GM12878 (cell line): ENCODE measurements around the gene ZNF548. TPM values are rescaled to one million over a fixed set of nuclear protein-coding genes. Genes with fewer than 3 reads are reported as not detected.

Experiments used
- ATAC-seq: fragments of 200-7000 bp; cut with Tn5 transposase; 3 replicates; pipeline ENCODE4 v1.9.1; 2020; ENCODE audit warnings: mild to moderate bottlenecking, moderate library complexity
- BruUV-seq: library from RNA; stranded (reverse); fragments of 400-500 nt; replicated peaks from 2 replicates; lab custom pipeline; 2021; lab: Mats Ljungman, UMichigan
- CTCF ChIA-PET: fragments of 300-600 bp; sonication (Branson Sonifier 250); formaldehyde crosslinking; extraction: SDS; loops from one replicate; lab custom pipeline; 2021; ENCODE audit warnings: inconsistent platforms; lab: Yijun Ruan, JAX
- POLR2A ChIA-PET: fragments of 350-600 bp; formaldehyde crosslinking; extraction: SDS; loops from one replicate; lab custom pipeline; 2021; ENCODE audit warnings: inconsistent platforms; lab: Charles Lee
- RAD21 ChIA-PET: fragments of 300-600 bp; sonication (Branson Sonifier 250); formaldehyde crosslinking; loops from one replicate; lab custom pipeline; 2023; ENCODE audit warnings: antibody characterized with exemption; ENCODE audit not compliant: unreplicated experiment; lab: Charles Lee
- SMC1A ChIA-PET: fragments of 300-600 bp; sonication (Branson Sonifier 250); formaldehyde crosslinking; loops from one replicate; lab custom pipeline; 2023; ENCODE audit not compliant: unreplicated experiment, uncharacterized antibody; lab: Charles Lee
- DNase-seq: peaks from one replicate; pipeline ENCODE4 v3.0.0-alpha.2; 2011; ENCODE audit warnings: low read depth, low spot score
- FAIRE-seq: peaks from 3 replicates; lab custom pipeline; 2011; peaks lifted over from hg19 to GRCh38; lab: Jason Lieb, UNC
- H2AFZ ChIP-seq: 2 replicates; pipeline ENCODE4 v1.6.0; 2011; ENCODE audit warnings: low read depth, low read length, control low read depth; ENCODE audit not compliant: control insufficient read depth
- H3K27ac ChIP-seq: 2 replicates; pipeline ENCODE4 v1.5.1; 2011; ENCODE audit warnings: control low read depth; ENCODE audit not compliant: control insufficient read depth, insufficient read depth
- H3K27me3 ChIP-seq, 2 experiments: replicated peaks in 1 of 2; 2 replicates each; pipeline versions ENCODE4 v1.6.0 to v1.6.1; 2011; ENCODE audit warnings: low read length in 1 of 2; ENCODE audit not compliant: control insufficient read depth in 2 of 2, insufficient read depth in 2 of 2
- H3K36me3 ChIP-seq, 2 experiments: 2 replicates each; pipeline ENCODE4 v1.5.1; 2011; ENCODE audit warnings: low read length in 1 of 2; ENCODE audit not compliant: control insufficient read depth in 2 of 2, insufficient read depth in 2 of 2
- H3K4me1 ChIP-seq: 2 replicates; pipeline ENCODE4 v1.6.1; 2011; ENCODE audit warnings: mild to moderate bottlenecking, low read length, moderate library complexity, mixed read lengths; ENCODE audit not compliant: control insufficient read depth, insufficient read depth
- H3K4me2 ChIP-seq: 2 replicates; pipeline ENCODE4 v1.6.0; 2011; ENCODE audit warnings: control low read depth; ENCODE audit not compliant: control insufficient read depth, insufficient read depth
- H3K4me3 ChIP-seq: fragments of 200-600 bp; sonication (generic); 2 replicates; pipeline ENCODE4 v1.5.1; 2016
- H3K79me2 ChIP-seq: 2 replicates; pipeline ENCODE4 v1.6.0; 2011; ENCODE audit warnings: low read length; ENCODE audit not compliant: control insufficient read depth, insufficient read depth
- H3K9ac ChIP-seq: 2 replicates; pipeline ENCODE4 v1.8.0; 2011; ENCODE audit warnings: low read length, control low read depth, mixed read lengths; ENCODE audit not compliant: control insufficient read depth, insufficient read depth
- H3K9me3 ChIP-seq: replicated peaks from 3 replicates; pipeline ENCODE4 v1.5.1; 2011; ENCODE audit warnings: mild to moderate bottlenecking, low read length; ENCODE audit not compliant: control insufficient read depth, insufficient read depth
- H4K20me1 ChIP-seq: 2 replicates; pipeline ENCODE4 v1.6.0; 2011; ENCODE audit not compliant: control insufficient read depth, insufficient read depth
- EGR1 ChIP-seq, 2 experiments: IDR thresholded peaks; 1 replicate in 1 of 2; 2 replicates in 1 of 2; pipeline ENCODE4 v1.6.1; 2011 to 2012; ENCODE audit warnings: low read depth in 2 of 2, low read length in 2 of 2, borderline replicate concordance in 1 of 2, mild to moderate bottlenecking in 1 of 2, moderate library complexity in 1 of 2
- MYB ChIP-seq: fragments of 150-350 bp; IDR thresholded peaks from 2 replicates; pipeline ENCODE4 v1.6.1; 2014; ENCODE audit warnings: mild to moderate bottlenecking, low read depth, low read length, borderline replicate concordance
- MYC ChIP-seq: IDR thresholded peaks from 2 replicates; pipeline ENCODE4 v1.6.1; 2011; ENCODE audit warnings: mild to moderate bottlenecking, low read length, moderate library complexity, inconsistent platforms; ENCODE audit not compliant: insufficient read depth, insufficient replicate concordance, insufficient read length, severe bottlenecking
- NBN ChIP-seq: fragments of 450-650 bp; IDR thresholded peaks from 2 replicates; pipeline ENCODE4 v1.6.1; 2016
- RAD21 ChIP-seq: IDR thresholded peaks from 2 replicates; pipeline ENCODE4 v1.6.1; 2011; ENCODE audit warnings: mild to moderate bottlenecking, low read depth, low read length, moderate library complexity; ENCODE audit not compliant: insufficient read depth
- RUNX3 ChIP-seq: IDR thresholded peaks from 2 replicates; pipeline ENCODE4 v1.6.1; 2012; ENCODE audit warnings: low read length, inconsistent platforms
- TBL1XR1 ChIP-seq: IDR thresholded peaks from 2 replicates; pipeline ENCODE4 v1.6.1; 2012; ENCODE audit warnings: low read depth, low read length, improper control_type of control experiment
- YY1 ChIP-seq: IDR thresholded peaks from 2 replicates; pipeline ENCODE4 v1.6.1; 2011; ENCODE audit warnings: low read depth, mild to moderate bottlenecking, low read length
- ZNF274 ChIP-seq: IDR thresholded peaks from one replicate; pipeline ENCODE4 v1.8.0; 2011; ENCODE audit not compliant: insufficient read length, insufficient read depth
- WGBS: methylation state at CpG from one replicate; pipeline ENCODE4 v1.1.6; 2016; ENCODE audit warnings: low lambda C conversion rate; ENCODE audit not compliant: insufficient replicate concordance, insufficient coverage; ENCODE audit errors: missing lambda C conversion rate; 5-methylcytosine and 5-hydroxymethylcytosine counted together
- in situ Hi-C: fragments of 300-500 bp; cut with MboI; formaldehyde crosslinking; loops from 9 replicates; pipeline ENCODE4 v1.14.3; 2018; ENCODE audit warnings: mixed read lengths
- intact Hi-C: fragments of 100-400 bp; cut with micrococcal nuclease; formaldehyde crosslinking; loops from one replicate; pipeline ENCODE4 v1.14.2; 2022; ENCODE audit not compliant: unreplicated experiment
- polyA plus RNA-seq, 11 experiments: library from polyadenylated mRNA; depleted of rRNA in 4 of 11; unstranded in 6 of 11; stranded (reverse) in 5 of 11; fragments of >200 nt; fragmentation: Nextera tagmentation in 4 of 11; fragmentation: Illumina TruSeq in 1 of 11; extraction: Ambion mirVana in 4 of 11; extraction: Trizol in 1 of 11; gene quantifications; 1 replicate in 1 of 11; 2 replicates in 10 of 11; pipeline versions ENCODE4 v1.2.1 to v1.2.3, GENCODE V29; 2011 to 2016; ENCODE audit warnings: inconsistent platforms in 2 of 11, missing spikeins in 2 of 11, low read depth in 1 of 11
- total RNA-seq, 4 experiments: library from RNA; depleted of rRNA in 3 of 4; stranded (reverse); fragments of >200 nt in 3 of 4; fragmentation: Illumina TruSeq in 1 of 4; extraction: Trizol in 1 of 4; gene quantifications; 2 replicates each; pipeline versions ENCODE4 v1.2.1 to v1.2.3, GENCODE V29; 2013 to 2021
- TF ChIP-seq, protein P1 (sequence below): fragments of 450-650 bp; IDR thresholded peaks from 2 replicates; pipeline ENCODE4 v1.6.1; 2017; ENCODE audit warnings: low read depth, mild to moderate bottlenecking, moderate library complexity
- TF ChIP-seq, protein P2 (sequence below): IDR thresholded peaks from 2 replicates; pipeline ENCODE4 v1.6.1; 2011; ENCODE audit warnings: low read depth, mild to moderate bottlenecking, low read length, moderate library complexity, borderline replicate concordance; ENCODE audit errors: extremely low read depth

The ZNF548 gene
- total and polyA plus RNA-seq, 10 of the 15 experiments (the other 5 are each of a cell fraction or from before 2014, with no cell fraction given) = 3.9 to 44.8 (median 16.5) TPM

GRCh38 chr19:57350877-57351805, 38.5 kb upstream of the ZNF548 start, which contains the start of gene ZNF304 (continued):
- TF ChIP-seq, protein P1, sequence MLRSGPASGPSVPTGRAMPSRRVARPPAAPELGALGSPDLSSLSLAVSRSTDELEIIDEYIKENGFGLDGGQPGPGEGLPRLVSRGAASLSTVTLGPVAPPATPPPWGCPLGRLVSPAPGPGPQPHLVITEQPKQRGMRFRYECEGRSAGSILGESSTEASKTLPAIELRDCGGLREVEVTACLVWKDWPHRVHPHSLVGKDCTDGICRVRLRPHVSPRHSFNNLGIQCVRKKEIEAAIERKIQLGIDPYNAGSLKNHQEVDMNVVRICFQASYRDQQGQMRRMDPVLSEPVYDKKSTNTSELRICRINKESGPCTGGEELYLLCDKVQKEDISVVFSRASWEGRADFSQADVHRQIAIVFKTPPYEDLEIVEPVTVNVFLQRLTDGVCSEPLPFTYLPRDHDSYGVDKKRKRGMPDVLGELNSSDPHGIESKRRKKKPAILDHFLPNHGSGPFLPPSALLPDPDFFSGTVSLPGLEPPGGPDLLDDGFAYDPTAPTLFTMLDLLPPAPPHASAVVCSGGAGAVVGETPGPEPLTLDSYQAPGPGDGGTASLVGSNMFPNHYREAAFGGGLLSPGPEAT = peak; percentile 71
- TF ChIP-seq EGR1 (IDR thresholded peaks at IDR 0.05; ENCODE audit: borderline replicate concordance in 1 of 2, low read depth in 2 of 2, low read length in 2 of 2) (no peak; a peak in 1 of 3 replicates), TBL1XR1 (no peak), MYB (no peak), RUNX3 (no peak), MYC (no peak), ZNF274 (no peak)
- TF ChIP-seq, protein P2, sequence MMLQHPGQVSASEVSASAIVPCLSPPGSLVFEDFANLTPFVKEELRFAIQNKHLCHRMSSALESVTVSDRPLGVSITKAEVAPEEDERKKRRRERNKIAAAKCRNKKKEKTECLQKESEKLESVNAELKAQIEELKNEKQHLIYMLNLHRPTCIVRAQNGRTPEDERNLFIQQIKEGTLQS = peak; percentile 61; the same call in 1 of the 2 replicates

DNA sequence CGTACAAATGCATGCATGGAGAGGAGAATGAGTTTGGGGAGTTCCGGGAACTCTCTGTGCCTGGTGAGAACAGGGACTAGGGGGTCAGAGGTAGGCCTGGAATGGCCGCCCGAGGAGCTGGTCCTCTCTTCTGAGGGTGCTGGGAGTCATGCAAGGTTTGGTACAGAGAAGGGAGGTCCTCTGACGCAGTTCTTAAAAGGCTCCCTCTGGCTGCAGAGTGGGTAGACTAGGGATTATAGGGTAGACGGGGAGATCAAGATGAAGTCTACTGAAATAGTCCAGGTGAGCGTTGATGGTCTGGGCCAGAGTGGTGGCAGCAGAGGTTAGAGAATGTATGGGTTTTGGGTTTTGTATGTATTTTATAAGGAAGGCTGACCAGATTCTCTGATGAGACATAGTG, 37.8 kb upstream of the ZNF548 start:
- in situ Hi-C loops (no loop called here), intact Hi-C loops (no loop called here)
- RAD21 ChIA-PET = no interaction called here
- H3K9ac ChIP-seq = peak overlapping the region; percentile 78
- H2AFZ ChIP-seq = no peak overlapping the region; the same call in 1 of the 2 replicates
- peak; percentile 14 for ATAC-seq
- H3K79me2 ChIP-seq = peaks cover 21% of the 10 kb centered on the region
- no peak for FAIRE-seq
- peak overlapping the region; percentile 83 for H3K4me3 ChIP-seq
- POLR2A ChIA-PET = interaction anchor here (0.5 kb wide), 1 partner anchor 21 kb away, joined by 3 read pairs; no protein-coding TSS in a partner anchor
- H3K9me3 ChIP-seq = peaks cover 7% of the 10 kb centered on the region; the same call in 1 of the 3 replicates
- CTCF ChIA-PET = interaction anchor here (2.2 kb wide), 1 partner anchor 11 kb away, joined by 6 read pairs; the partner anchor contains the start of genes TRAPPC2B and ZNF547
- peak overlapping the region; percentile 57 for H3K27ac ChIP-seq
- no peak for DNase-seq
- SMC1A ChIA-PET = interaction anchor here (0.7 kb wide), 1 partner anchor 65 kb away, joined by 3 read pairs; no protein-coding TSS in a partner anchor
- no TSS peak for BruUV-seq
- H3K27me3 ChIP-seq = no peaks in the 10 kb centered on the region
- H3K4me2 ChIP-seq = peak overlapping the region; percentile 93
- H4K20me1 ChIP-seq = no peaks in the 10 kb centered on the region
- WGBS = 16% methylated on average over 7 of the region's 7 CpGs
- no peaks in the 10 kb centered on the region for H3K4me1 ChIP-seq
- TF ChIP-seq NBN (no peak), YY1 (peak; percentile 24; the same call in 1 of the 2 replicates), RAD21 (no peak)
- peaks cover 7 to 25% of the 10 kb centered on the region in 2 experiments for H3K36me3 ChIP-seq
